Measurements from ENCODE around the gene PHF14.
A peak's percentile ranks its signal among the peaks of the same experiment; 100 is the strongest.

The PHF14 gene

DNA sequence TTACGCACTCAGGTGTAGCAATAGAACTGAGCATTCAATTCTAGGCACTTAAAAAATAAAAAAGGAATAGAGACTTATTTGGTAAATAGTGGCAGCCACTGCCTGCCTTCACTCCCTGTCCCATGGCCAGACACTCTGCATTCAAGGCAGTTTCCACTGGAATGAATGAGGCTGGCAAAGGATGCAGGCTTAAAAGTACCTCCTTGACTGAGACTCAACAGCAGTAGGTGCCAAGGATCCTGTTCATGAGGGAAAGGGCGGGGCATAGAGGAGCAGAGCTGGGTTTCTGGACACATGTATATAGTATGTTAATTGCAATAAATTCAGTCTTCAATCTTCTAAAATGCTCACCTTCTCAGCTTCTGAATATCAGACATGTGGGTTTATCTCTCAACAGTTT is 242.6 kb downstream of the PHF14 start:
- peak; percentile 34 for DNase-seq

DNA sequence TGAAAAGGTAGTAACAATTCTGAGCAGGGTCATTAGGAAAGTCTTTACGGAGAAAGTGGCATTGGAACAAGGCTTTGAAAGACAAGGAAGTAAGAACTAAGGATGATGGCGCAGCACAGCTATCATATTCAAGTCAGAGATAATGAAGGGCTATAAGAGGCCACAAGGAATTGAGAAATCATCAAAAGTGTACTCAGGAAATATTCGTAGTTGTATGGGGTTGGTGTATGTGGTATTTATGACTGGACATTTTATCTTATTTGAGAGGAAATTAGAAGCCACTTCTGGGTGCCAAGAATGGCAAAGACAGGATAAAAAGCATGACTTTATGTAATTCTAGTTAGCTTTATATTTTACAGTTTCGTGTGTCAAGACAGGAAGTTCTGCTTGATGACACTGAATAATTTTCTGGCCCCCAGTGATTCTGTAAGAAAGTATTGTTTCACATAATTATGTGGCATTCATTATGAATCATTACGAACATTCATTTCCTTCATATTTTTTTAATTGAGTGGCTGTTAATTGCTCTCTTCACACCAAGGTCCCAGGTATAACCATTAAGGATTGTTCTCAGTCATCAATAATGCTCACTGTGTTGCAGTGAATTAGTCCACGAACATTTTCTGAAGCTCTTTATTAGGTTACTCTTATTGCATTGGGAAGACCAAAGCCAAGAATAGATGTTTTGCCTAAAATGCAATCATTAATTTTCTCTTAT is 244.3 kb downstream of the PHF14 start:
- no peak for DNase-seq

All from NCI-H2029 treated with DMSO at 0.1 percent for 48 hours (cell line).